ENCODE measurements around the gene PLXNA3. TPM values are rescaled to one million over a fixed set of nuclear protein-coding genes. Genes with fewer than 3 reads are reported as not detected.

Gene PLXNA3
- total RNA-seq, 1 donor from 2014 or later: 85.1 TPM

DNA sequence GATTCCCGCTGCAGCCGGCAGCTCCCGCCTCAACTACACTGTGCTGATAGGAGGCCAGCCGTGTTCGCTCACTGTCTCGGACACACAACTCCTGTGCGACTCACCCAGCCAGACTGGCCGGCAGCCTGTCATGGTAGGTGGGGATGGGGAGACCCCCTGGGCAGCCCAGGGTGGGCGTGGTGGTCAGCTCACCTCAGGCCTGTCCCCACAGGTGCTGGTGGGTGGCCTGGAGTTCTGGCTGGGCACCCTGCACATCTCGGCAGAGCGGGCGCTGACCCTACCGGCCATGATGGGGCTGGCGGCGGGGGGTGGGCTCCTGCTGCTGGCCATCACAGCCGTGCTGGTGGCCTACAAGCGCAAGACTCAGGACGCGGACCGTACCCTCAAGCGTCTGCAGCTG is 9.5 kb downstream of the PLXNA3 start:
- Mint-ChIP-seq H3K4me3 (no peak overlapping the region), H3K27me3 (no peaks in the 10 kb centered on the region), H3K36me3 (no peaks in the 10 kb centered on the region), H3K27ac (no peak overlapping the region), H3K4me1 (ENCODE audit: unreplicated experiment) (no peaks in the 10 kb centered on the region), H3K9me3 (no peaks in the 10 kb centered on the region)
- DNase-seq (ENCODE audit: extremely low spot score, unreplicated experiment): no peak
- TF ChIP-seq, protein P1, sequence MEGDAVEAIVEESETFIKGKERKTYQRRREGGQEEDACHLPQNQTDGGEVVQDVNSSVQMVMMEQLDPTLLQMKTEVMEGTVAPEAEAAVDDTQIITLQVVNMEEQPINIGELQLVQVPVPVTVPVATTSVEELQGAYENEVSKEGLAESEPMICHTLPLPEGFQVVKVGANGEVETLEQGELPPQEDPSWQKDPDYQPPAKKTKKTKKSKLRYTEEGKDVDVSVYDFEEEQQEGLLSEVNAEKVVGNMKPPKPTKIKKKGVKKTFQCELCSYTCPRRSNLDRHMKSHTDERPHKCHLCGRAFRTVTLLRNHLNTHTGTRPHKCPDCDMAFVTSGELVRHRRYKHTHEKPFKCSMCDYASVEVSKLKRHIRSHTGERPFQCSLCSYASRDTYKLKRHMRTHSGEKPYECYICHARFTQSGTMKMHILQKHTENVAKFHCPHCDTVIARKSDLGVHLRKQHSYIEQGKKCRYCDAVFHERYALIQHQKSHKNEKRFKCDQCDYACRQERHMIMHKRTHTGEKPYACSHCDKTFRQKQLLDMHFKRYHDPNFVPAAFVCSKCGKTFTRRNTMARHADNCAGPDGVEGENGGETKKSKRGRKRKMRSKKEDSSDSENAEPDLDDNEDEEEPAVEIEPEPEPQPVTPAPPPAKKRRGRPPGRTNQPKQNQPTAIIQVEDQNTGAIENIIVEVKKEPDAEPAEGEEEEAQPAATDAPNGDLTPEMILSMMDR (conservative IDR thresholded peaks at IDR 0.05): no peak

DNA sequence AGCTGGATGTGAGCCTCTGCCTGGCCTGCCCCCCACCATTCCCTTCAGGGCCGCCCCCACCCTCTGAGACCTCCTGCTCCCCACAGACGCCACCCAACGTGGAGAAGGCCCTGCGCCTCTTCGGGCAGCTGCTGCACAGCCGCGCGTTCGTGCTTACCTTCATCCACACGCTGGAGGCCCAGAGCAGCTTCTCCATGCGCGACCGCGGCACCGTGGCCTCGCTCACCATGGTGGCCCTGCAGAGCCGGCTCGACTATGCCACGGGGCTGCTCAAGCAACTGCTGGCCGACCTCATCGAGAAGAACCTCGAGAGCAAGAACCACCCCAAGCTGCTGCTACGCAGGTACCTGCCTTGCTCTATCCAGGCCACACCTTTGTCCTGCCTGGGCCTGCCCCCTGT is 10.1 kb downstream of the PLXNA3 start:
- H3K27ac Mint-ChIP-seq: no peak overlapping the region
- no peaks in the 10 kb centered on the region for H3K9me3 Mint-ChIP-seq
- no peak for DNase-seq (ENCODE audit: extremely low spot score, unreplicated experiment)
- H3K4me1 Mint-ChIP-seq (ENCODE audit: unreplicated experiment): no peaks in the 10 kb centered on the region
- TF ChIP-seq, protein P1 (conservative IDR thresholded peaks at IDR 0.05): no peak
- no peaks in the 10 kb centered on the region for H3K27me3 Mint-ChIP-seq
- H3K36me3 Mint-ChIP-seq: no peaks in the 10 kb centered on the region
- no peak overlapping the region for H3K4me3 Mint-ChIP-seq

DNA sequence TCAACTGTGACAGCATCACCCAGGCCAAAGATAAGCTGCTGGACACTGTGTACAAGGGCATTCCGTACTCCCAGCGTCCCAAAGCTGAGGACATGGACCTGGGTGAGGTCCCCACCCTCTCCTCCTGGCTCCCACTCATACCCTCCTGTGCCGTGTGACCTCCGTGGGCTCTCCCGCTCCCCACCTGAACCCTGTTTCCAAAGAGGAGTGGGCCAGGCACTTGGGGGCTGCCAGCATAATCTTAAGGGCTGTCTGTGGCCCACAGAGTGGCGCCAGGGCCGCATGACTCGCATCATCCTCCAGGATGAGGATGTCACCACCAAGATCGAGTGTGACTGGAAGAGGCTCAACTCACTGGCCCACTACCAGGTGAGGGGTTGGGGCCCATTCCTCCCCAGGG is 11.0 kb downstream of the PLXNA3 start:
- Mint-ChIP-seq H3K27ac (no peak overlapping the region), H3K27me3 (no peaks in the 10 kb centered on the region), H3K4me1 (ENCODE audit: unreplicated experiment) (no peaks in the 10 kb centered on the region), H3K36me3 (no peaks in the 10 kb centered on the region), H3K9me3 (no peaks in the 10 kb centered on the region), H3K4me3 (no peak overlapping the region)
- no peak for DNase-seq (ENCODE audit: extremely low spot score, unreplicated experiment)
- TF ChIP-seq, protein P1 (conservative IDR thresholded peaks at IDR 0.05): no peak

DNA sequence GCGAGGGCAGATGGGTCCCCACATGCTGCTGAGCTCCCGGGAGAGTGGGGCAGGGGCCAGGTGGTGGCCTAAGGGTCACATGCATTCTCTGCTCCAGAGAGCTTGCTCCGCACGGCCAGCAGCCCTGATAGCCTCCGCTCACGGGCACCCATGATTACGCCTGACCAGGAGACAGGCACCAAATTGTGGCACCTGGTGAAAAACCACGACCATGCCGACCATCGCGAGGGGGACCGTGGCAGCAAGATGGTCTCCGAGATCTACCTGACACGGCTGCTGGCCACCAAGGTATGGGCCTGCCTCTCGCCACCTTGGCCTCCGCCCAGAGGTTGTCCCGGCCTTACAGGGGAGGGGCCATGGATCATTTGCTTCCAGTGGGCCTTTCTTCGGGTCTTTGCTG is 11.8 kb downstream of the PLXNA3 start:
- H3K27me3 Mint-ChIP-seq: no peaks in the 10 kb centered on the region
- no peak overlapping the region for H3K4me3 Mint-ChIP-seq
- DNase-seq (ENCODE audit: extremely low spot score, unreplicated experiment): no peak
- no peaks in the 10 kb centered on the region for H3K9me3 Mint-ChIP-seq
- H3K27ac Mint-ChIP-seq: no peak overlapping the region
- H3K36me3 Mint-ChIP-seq: no peaks in the 10 kb centered on the region
- TF ChIP-seq, protein P1 (conservative IDR thresholded peaks at IDR 0.05): no peak
- no peaks in the 10 kb centered on the region for H3K4me1 Mint-ChIP-seq (ENCODE audit: unreplicated experiment)

DNA sequence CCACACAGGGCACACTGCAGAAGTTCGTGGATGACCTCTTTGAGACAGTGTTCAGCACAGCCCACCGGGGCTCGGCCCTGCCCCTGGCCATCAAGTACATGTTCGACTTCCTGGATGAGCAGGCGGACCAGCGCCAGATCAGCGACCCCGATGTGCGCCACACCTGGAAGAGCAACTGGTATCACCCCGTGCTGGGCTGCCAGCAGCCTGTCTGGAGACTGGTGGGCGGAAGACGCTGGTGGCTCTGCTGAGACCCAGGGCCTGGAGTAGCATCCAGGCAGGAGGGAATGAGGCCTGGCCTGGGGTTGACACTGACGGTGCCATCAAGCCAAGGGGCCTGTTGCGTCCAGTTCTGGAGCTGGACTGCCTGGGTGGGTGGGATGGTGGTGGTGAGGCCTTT is 12.4 kb downstream of the PLXNA3 start:
- Mint-ChIP-seq H3K9me3 (no peaks in the 10 kb centered on the region), H3K4me3 (no peak overlapping the region), H3K4me1 (ENCODE audit: unreplicated experiment) (no peaks in the 10 kb centered on the region), H3K27me3 (no peaks in the 10 kb centered on the region), H3K27ac (no peak overlapping the region), H3K36me3 (no peaks in the 10 kb centered on the region)
- TF ChIP-seq, protein P1 (conservative IDR thresholded peaks at IDR 0.05): no peak
- DNase-seq (ENCODE audit: extremely low spot score, unreplicated experiment): no peak

DNA sequence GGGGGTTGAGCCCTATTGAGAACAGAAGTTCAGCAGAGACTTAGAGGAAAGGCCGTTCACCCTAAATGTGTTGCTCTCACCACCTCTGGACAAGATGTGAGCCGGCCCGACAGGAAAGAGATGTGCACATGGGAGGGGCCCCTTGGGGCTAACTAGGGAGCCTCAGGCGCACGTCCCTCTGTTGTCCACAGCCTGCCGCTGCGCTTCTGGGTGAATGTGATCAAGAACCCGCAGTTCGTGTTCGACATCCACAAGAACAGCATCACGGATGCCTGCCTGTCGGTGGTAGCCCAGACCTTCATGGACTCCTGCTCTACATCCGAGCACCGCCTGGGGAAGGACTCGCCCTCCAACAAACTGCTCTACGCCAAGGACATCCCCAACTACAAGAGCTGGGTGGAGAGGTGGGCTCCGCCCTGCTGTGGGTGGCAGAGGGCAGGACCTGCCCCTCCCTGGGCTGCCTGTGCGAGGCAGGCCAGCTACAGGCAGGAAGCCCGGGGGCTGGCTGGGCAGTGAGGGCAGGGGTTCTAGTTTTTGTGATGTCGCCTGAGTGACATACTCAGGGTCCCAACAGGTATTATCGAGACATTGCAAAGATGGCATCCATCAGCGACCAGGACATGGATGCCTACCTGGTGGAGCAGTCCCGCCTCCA is 13.0 kb downstream of the PLXNA3 start:
- no peak for DNase-seq (ENCODE audit: extremely low spot score, unreplicated experiment)

More for the DNA sequence above, 13.0 kb downstream of the PLXNA3 start:
- H3K9me3 Mint-ChIP-seq: no peaks in the 10 kb centered on the region
- no peaks in the 10 kb centered on the region for H3K27me3 Mint-ChIP-seq
- H3K36me3 Mint-ChIP-seq: no peaks in the 10 kb centered on the region
- H3K4me1 Mint-ChIP-seq (ENCODE audit: unreplicated experiment): no peaks in the 10 kb centered on the region
- H3K27ac Mint-ChIP-seq: no peak overlapping the region
- no peak overlapping the region for H3K4me3 Mint-ChIP-seq
- TF ChIP-seq, protein P1 (conservative IDR thresholded peaks at IDR 0.05): no peak

All from type B pancreatic cell (in vitro differentiated cells).